PC-9 (cell line): ENCODE measurements around the gene GFPT2. TPM values are rescaled to one million over a fixed set of nuclear protein-coding genes. Genes with fewer than 3 reads are reported as not detected.
"Not testable (repeated sequence)": the region's sequence is repeated elsewhere in the genome, so short reads cannot be mapped to it uniquely, and the experiment has no call there.

ENCODE experiments used
- BruUV-seq: library from RNA; stranded (reverse); fragments of 400-500 nt; replicated peaks from 2 replicates; lab custom pipeline; 2021; lab: Mats Ljungman, UMichigan
- CTCF ChIA-PET: fragments of 300-600 bp; sonication (Branson Sonifier 250); formaldehyde crosslinking; loops from one replicate; lab custom pipeline; 2022; ENCODE audit warnings: antibody characterized with exemption; lab: Charles Lee
- POLR2A ChIA-PET: fragments of 300-600 bp; sonication (Branson Sonifier 250); formaldehyde crosslinking; loops from one replicate; lab custom pipeline; 2022; ENCODE audit warnings: antibody characterized with exemption; ENCODE audit not compliant: unreplicated experiment; lab: Charles Lee
- DNase-seq, 2 experiments: peaks; one replicate each; pipeline versions ENCODE4 v3.0.0 to v3.0.0-alpha.2; 2015 to 2022; ENCODE audit warnings: mixed read lengths in 1 of 2
- H2AFZ ChIP-seq: fragments of 200-600 bp; sonication (generic); 2 replicates; pipeline ENCODE4 v1.8.1; 2017; ENCODE audit warnings: antibody characterized with exemption
- H3F3A ChIP-seq: fragments of 200-600 bp; sonication (generic); 2 replicates; pipeline ENCODE4 v1.8.1; 2017; ENCODE audit warnings: antibody characterized with exemption, mild to moderate bottlenecking, low read depth; ENCODE audit not compliant: insufficient read depth
- H3K27ac ChIP-seq: fragments of 200-600 bp; sonication (generic); 2 replicates; pipeline ENCODE4 v1.6.1; 2016; ENCODE audit warnings: mixed run types
- H3K27me3 ChIP-seq: fragments of 200-600 bp; sonication (generic); 2 replicates; pipeline ENCODE4 v1.6.1; 2016; ENCODE audit warnings: low read depth, mixed run types; ENCODE audit not compliant: insufficient read depth
- H3K36me3 ChIP-seq: fragments of 200-600 bp; sonication (generic); 2 replicates; pipeline ENCODE4 v1.6.1; 2016; ENCODE audit warnings: low read depth, mixed run types
- H3K4me1 ChIP-seq: fragments of 200-600 bp; sonication (generic); replicated peaks from 2 replicates; pipeline ENCODE4 v1.6.1; 2016; ENCODE audit warnings: mixed run types; ENCODE audit not compliant: insufficient read depth
- H3K4me2 ChIP-seq: fragments of 200-600 bp; sonication (generic); 2 replicates; pipeline ENCODE4 v1.6.1; 2017; ENCODE audit warnings: mixed run types
- H3K4me3 ChIP-seq: fragments of 200-600 bp; sonication (generic); 2 replicates; pipeline ENCODE4 v1.6.1; 2016; ENCODE audit warnings: mixed run types
- H3K79me2 ChIP-seq: fragments of 200-600 bp; sonication (generic); 2 replicates; pipeline ENCODE4 v1.6.1; 2017; ENCODE audit warnings: low read depth, mixed run types
- H3K9me2 ChIP-seq: fragments of 200-600 bp; sonication (generic); 2 replicates; pipeline ENCODE4 v1.8.1; 2017; ENCODE audit warnings: mild to moderate bottlenecking; ENCODE audit not compliant: insufficient read depth
- H3K9me3 ChIP-seq: fragments of 200-600 bp; sonication (generic); 2 replicates; pipeline ENCODE4 v1.8.1; 2016; ENCODE audit warnings: low read depth; ENCODE audit not compliant: insufficient read depth
- H4K20me1 ChIP-seq: fragments of 200-600 bp; sonication (generic); 2 replicates; pipeline ENCODE4 v1.8.1; 2017; ENCODE audit not compliant: insufficient read depth
- EZH2 ChIP-seq: fragments of 200-600 bp; sonication (generic); IDR thresholded peaks from 2 replicates; pipeline ENCODE4 v1.8.0; 2017; ENCODE audit warnings: antibody characterized with exemption, low read depth
- intact Hi-C: fragments of 100-400 bp; cut with micrococcal nuclease; formaldehyde crosslinking; loops from one replicate; pipeline ENCODE4 v1.10.0; 2022; ENCODE audit not compliant: unreplicated experiment
- total RNA-seq: library from RNA; stranded (reverse); gene quantifications from 2 replicates; pipeline ENCODE4 v1.2.3, GENCODE V29; 2021
- TF ChIP-seq, protein P1 (sequence below): fragments of 200-600 bp; sonication (generic); conservative IDR thresholded peaks from 2 replicates; pipeline ENCODE4 v1.6.1; 2017; ENCODE audit warnings: mixed run types, antibody characterized with exemption, mild to moderate bottlenecking, moderate library complexity

Gene GFPT2
- total RNA-seq, 1 experiment from 2014 or later: 22.5 TPM

DNA sequence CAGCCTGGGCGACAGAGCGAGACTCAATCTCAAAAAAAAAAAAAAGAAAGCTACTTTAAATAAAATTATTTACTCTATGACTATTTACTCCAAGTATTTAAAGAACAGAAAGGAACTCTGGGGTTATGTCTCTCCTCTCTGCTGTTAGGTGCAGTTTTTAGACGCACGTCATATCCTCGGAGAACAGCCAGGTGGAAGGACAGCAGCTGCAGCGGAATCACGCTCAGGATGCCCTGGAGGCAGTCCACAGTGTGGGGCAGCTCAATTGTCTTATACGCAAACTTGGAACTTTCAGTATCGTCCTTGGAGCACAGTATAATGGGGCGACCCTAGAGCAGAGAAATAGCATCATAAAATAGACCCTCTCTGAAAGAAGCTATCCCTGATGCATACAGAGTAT, 50.9 kb downstream of the GFPT2 start:
- Histone ChIP-seq H3F3A (no peaks in the 10 kb centered on the region), H4K20me1 (peaks cover 3% of the 10 kb centered on the region; the same call in 1 of the 2 replicates), H3K27me3 (no peaks in the 10 kb centered on the region), H2AFZ (no peak overlapping the region), H3K9me2 (no peaks in the 10 kb centered on the region), H3K4me1 (peaks cover 6% of the 10 kb centered on the region; the same call in 1 of the 2 replicates), H3K4me3 (no peak overlapping the region), H3K79me2 (no peaks in the 10 kb centered on the region), H3K27ac (no peak overlapping the region), H3K4me2 (no peak overlapping the region), H3K9me3 (no peaks in the 10 kb centered on the region), H3K36me3 (no peaks in the 10 kb centered on the region)
- no peak for TF ChIP-seq EZH2
- TF ChIP-seq, protein P1, sequence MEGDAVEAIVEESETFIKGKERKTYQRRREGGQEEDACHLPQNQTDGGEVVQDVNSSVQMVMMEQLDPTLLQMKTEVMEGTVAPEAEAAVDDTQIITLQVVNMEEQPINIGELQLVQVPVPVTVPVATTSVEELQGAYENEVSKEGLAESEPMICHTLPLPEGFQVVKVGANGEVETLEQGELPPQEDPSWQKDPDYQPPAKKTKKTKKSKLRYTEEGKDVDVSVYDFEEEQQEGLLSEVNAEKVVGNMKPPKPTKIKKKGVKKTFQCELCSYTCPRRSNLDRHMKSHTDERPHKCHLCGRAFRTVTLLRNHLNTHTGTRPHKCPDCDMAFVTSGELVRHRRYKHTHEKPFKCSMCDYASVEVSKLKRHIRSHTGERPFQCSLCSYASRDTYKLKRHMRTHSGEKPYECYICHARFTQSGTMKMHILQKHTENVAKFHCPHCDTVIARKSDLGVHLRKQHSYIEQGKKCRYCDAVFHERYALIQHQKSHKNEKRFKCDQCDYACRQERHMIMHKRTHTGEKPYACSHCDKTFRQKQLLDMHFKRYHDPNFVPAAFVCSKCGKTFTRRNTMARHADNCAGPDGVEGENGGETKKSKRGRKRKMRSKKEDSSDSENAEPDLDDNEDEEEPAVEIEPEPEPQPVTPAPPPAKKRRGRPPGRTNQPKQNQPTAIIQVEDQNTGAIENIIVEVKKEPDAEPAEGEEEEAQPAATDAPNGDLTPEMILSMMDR: no peak
- intact Hi-C loops: no loop called here
- CTCF ChIA-PET: no interaction called here
- DNase-seq: no peak
- POLR2A ChIA-PET: no interaction called here
- BruUV-seq: no TSS peak

DNA sequence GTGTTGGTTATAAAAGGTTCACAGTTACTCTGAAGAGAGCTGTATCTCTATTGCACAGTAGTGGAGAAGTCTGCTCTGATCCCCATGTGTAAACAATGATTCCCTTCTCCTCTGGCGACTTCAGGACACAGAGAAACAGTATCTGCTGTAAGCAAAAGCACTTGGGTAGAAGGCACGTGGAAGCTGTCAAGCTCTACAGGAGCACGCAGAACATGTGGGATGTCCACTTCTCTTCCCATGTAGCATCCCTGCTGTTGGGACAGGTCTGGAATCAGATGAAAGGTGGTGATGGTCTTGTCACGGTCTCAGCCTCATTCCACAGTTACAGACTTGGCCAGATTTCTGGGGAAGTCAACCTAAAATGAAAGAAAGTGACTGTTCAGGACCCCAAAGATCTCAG, 51.9 kb downstream of the GFPT2 start:
- H2AFZ ChIP-seq: no peak overlapping the region
- H3K4me2 ChIP-seq: no peak overlapping the region
- H3K79me2 ChIP-seq: no peaks in the 10 kb centered on the region
- no peaks in the 10 kb centered on the region for H3F3A ChIP-seq
- no peaks in the 10 kb centered on the region for H3K36me3 ChIP-seq
- no peak for TF ChIP-seq EZH2
- TF ChIP-seq, protein P1: no peak
- H3K27me3 ChIP-seq: no peaks in the 10 kb centered on the region
- BruUV-seq: no TSS peak
- no peak for DNase-seq
- H3K9me2 ChIP-seq: no peaks in the 10 kb centered on the region
- ChIA-PET POLR2A (no interaction called here), CTCF (interaction anchor here (0.6 kb wide), 1 partner anchor 500 kb away, joined by 3 read pairs; no protein-coding TSS in a partner anchor)
- no peak overlapping the region for H3K27ac ChIP-seq
- no peaks in the 10 kb centered on the region for H3K9me3 ChIP-seq
- peaks cover 3% of the 10 kb centered on the region; the same call in 1 of the 2 replicates for H4K20me1 ChIP-seq
- peaks cover 6% of the 10 kb centered on the region; the same call in 1 of the 2 replicates for H3K4me1 ChIP-seq
- H3K4me3 ChIP-seq: no peak overlapping the region
- intact Hi-C loops: no loop called here

DNA sequence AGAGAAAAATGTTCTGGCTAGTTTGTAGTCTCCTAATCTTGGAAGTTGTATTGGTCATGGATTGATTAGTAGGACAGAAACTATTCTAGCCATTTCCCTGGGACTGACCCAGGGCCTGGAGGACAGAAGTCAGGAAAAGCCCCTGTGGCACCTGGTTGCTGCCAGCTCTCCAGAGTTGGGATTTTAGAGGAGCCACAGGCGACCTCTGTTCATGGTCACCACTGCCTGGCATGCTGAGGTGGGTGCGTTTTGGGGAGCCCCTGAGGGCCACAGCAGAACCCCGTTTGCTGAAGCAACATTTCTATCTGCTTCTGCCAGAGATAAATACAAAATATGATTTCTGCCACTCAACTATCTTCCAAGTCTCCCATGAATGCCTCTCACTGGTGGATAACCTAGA, 53.6 kb downstream of the GFPT2 start:
- H2AFZ ChIP-seq: no peak overlapping the region
- peaks cover 3% of the 10 kb centered on the region; the same call in 1 of the 2 replicates for H4K20me1 ChIP-seq
- no peaks in the 10 kb centered on the region for H3K9me2 ChIP-seq
- no peaks in the 10 kb centered on the region for H3K79me2 ChIP-seq
- H3K27me3 ChIP-seq: no peaks in the 10 kb centered on the region
- no peak overlapping the region for H3K4me3 ChIP-seq
- no peaks in the 10 kb centered on the region for H3F3A ChIP-seq
- intact Hi-C loops: no loop called here
- ChIA-PET POLR2A (no interaction called here), CTCF (interaction anchor here (0.6 kb wide), 1 partner anchor 535 kb away, joined by 3 read pairs; no protein-coding TSS in a partner anchor)
- no TSS peak for BruUV-seq
- DNase-seq: no peak
- no peaks in the 10 kb centered on the region for H3K36me3 ChIP-seq
- no peaks in the 10 kb centered on the region for H3K9me3 ChIP-seq
- H3K27ac ChIP-seq: no peak overlapping the region
- peaks cover 6% of the 10 kb centered on the region; the same call in 1 of the 2 replicates for H3K4me1 ChIP-seq
- no peak for TF ChIP-seq EZH2
- TF ChIP-seq, protein P1: no peak
- no peak overlapping the region for H3K4me2 ChIP-seq

DNA sequence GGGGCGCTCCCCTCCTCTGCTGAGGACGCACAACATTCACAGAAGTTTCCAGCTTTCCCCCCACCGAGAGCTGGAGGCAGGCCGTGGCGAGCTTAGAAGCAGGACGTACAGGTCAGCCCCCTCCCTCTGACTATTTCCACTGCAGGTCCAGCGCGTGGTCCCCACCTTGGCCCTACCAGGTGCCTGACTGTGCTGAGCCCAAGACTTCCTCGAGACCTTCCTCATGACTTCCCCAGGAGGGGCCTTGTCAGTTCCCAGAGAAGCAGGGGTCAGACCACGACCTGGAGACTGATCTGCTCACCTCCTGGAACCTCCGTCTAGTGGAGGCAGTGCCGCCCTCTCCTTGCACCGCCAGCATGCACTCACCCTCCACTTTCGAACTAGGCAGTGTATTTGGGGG, 54.1 kb downstream of the GFPT2 start:
- POLR2A ChIA-PET, H3K4me3 ChIP-seq: not testable (repeated sequence)

More for the DNA sequence above, 54.1 kb downstream of the GFPT2 start:
- H3F3A ChIP-seq, CTCF ChIA-PET, BruUV-seq, H2AFZ ChIP-seq, H3K27me3 ChIP-seq, H3K79me2 ChIP-seq, H4K20me1 ChIP-seq, H3K36me3 ChIP-seq, H3K27ac ChIP-seq, H3K9me3 ChIP-seq, H3K4me1 ChIP-seq, H3K9me2 ChIP-seq, H3K4me2 ChIP-seq, DNase-seq, intact Hi-C loops: not testable (repeated sequence)
